Lung (tissue), 12 donors: ENCODE data around the gene PRPF19. TPM values are rescaled to one million over a fixed set of nuclear protein-coding genes. Genes with fewer than 3 reads are reported as not detected.
A peak's percentile ranks its signal among the peaks of the same experiment; 100 is the strongest.

Experiments used
- ATAC-seq: fragments of 200-7000 bp; cut with Tn5 transposase; one replicate; pipeline ENCODE4 v1.9.1; 2020; ENCODE audit warnings: moderate number of reproducible peaks; ENCODE audit not compliant: insufficient read depth, low FRiP score
- DNase-seq, 3 donors: peaks; one replicate each; pipeline ENCODE4 v3.0.0-alpha.2; 2013 to 2017
- H3K27ac ChIP-seq, 2 donors: one replicate each; pipeline ENCODE4 v1.5.1; 2013; ENCODE audit warnings: mild to moderate bottlenecking in 2 of 2, moderate library complexity in 2 of 2, control low read depth in 1 of 2, inconsistent platforms in 1 of 2, low read depth in 1 of 2, low read length in 1 of 2
- H3K27me3 ChIP-seq, 3 donors: one replicate each; pipeline ENCODE4 v1.5.1; 2013; ENCODE audit warnings: low read length in 2 of 3; ENCODE audit not compliant: control insufficient read depth in 3 of 3, insufficient read depth in 3 of 3
- H3K36me3 ChIP-seq, 4 donors: one replicate each; pipeline ENCODE4 v1.5.1; 2013; ENCODE audit warnings: low read length in 4 of 4, mild to moderate bottlenecking in 1 of 4, moderate library complexity in 1 of 4; ENCODE audit not compliant: control insufficient read depth in 4 of 4, insufficient read depth in 4 of 4
- H3K4me1 ChIP-seq, 5 donors: one replicate each; pipeline ENCODE4 v1.5.1; 2013; ENCODE audit warnings: low read length in 5 of 5, mild to moderate bottlenecking in 2 of 5, moderate library complexity in 1 of 5; ENCODE audit not compliant: control insufficient read depth in 5 of 5, insufficient read depth in 5 of 5
- H3K4me3 ChIP-seq: one replicate; pipeline ENCODE4 v1.5.1; 2013; ENCODE audit warnings: mild to moderate bottlenecking, control low read depth, moderate library complexity
- H3K9ac ChIP-seq, 2 donors: one replicate each; pipeline ENCODE4 v1.5.1; 2013; ENCODE audit warnings: low read length in 2 of 2, control low read depth in 1 of 2; ENCODE audit not compliant: insufficient read depth in 1 of 2
- H3K9me3 ChIP-seq, 4 donors: one replicate each; pipeline ENCODE4 v1.5.1; 2013; ENCODE audit warnings: low read length in 3 of 4, mild to moderate bottlenecking in 1 of 4, moderate library complexity in 1 of 4; ENCODE audit not compliant: control insufficient read depth in 4 of 4, insufficient read depth in 3 of 4
- CTCF ChIP-seq: IDR thresholded peaks from 2 replicates; pipeline ENCODE4 v1.5.1; 2012; ENCODE audit warnings: mild to moderate bottlenecking; ENCODE audit errors: control extremely low read depth, extremely low read depth
- WGBS, 2 donors: extraction: QIAGEN DNeasy Blood & Tissue Kit; methylation state at CpG; one replicate each; pipeline ENCODE4 v1.1.7; 2013; 5-methylcytosine and 5-hydroxymethylcytosine counted together
- polyA plus RNA-seq, 2 donors: library from polyadenylated mRNA; stranded (reverse); fragments of 200-250 nt; gene quantifications; one replicate each; pipeline ENCODE4 v1.2.1, GENCODE V29; 2013
- total RNA-seq, 2 donors: library from RNA; depleted of rRNA in 1 of 2; stranded (reverse); fragments of >200 nt in 1 of 2; gene quantifications; one replicate each; pipeline ENCODE4 v1.2.1, GENCODE V29; 2014 to 2021
- donor health status: control.
- donor health status: control.
- donor health status: Bipolar disorder and iron deficiency.
- donor health status: healthy.
- donor health status: DM: yes; HTN: yes; CAD: no.

Gene PRPF19
- total and polyA plus RNA-seq, 4 donors = 49.0 to 79.0 (median 65.2) TPM

GRCh38 chr11:60924906-60925853, 18.8 kb upstream of the PRPF19 start:
- no peak overlapping the region for H3K9ac ChIP-seq
- no peak overlapping the region for H3K27ac ChIP-seq
- H3K4me1 ChIP-seq = peaks cover 0 to 16% (median 0%) of the 10 kb centered on the region in 5 donors
- H3K27me3 ChIP-seq = no peaks in the 10 kb centered on the region
- no peak for ATAC-seq
- peaks cover 9 to 28% (median 15%) of the 10 kb centered on the region in 4 donors for H3K36me3 ChIP-seq
- peak overlapping the region; percentile 51 for H3K4me3 ChIP-seq
- no peak for TF ChIP-seq CTCF
- peaks cover 0 to 3% (median 0%) of the 10 kb centered on the region in 4 donors for H3K9me3 ChIP-seq
- 5 to 6% methylated on average over 31 to 35 of the region's 35 CpGs for WGBS, 2 donors
- peak in 2 of 3 donors; percentile 21 to 24 for DNase-seq

GRCh38 chr11:60924110-60924905, 17.9 kb upstream of the PRPF19 start, which contains the start of gene TMEM132A:
Gene TMEM132A, plus strand, starts transcription at chr11:60924460. Its CDS starts 174 bp downstream, at chr11:60924634.
- peaks cover 9 to 30% (median 16%) of the 10 kb centered on the region in 4 donors for H3K36me3 ChIP-seq
- peaks cover 0 to 3% (median 0%) of the 10 kb centered on the region in 4 donors for H3K9me3 ChIP-seq
- DNase-seq = peak; percentile 77 to 83 (median 82)
- peak within 1 kb of the TSS; percentile 51 for H3K4me3 ChIP-seq
- ATAC-seq = peak; percentile 90
- no peak for TF ChIP-seq CTCF
- no peak within 1 kb of the TSS for H3K27ac ChIP-seq
- 1% methylated on average over 43 to 69 of the region's 69 CpGs for WGBS, 2 donors
- no peak within 1 kb of the TSS for H3K9ac ChIP-seq
- peaks cover 0 to 16% (median 0%) of the 10 kb centered on the region in 5 donors for H3K4me1 ChIP-seq
- no peaks in the 10 kb centered on the region for H3K27me3 ChIP-seq

- no peak for ATAC-seq
- peaks cover 0 to 16% (median 2%) of the 10 kb centered on the region in 5 donors for H3K4me1 ChIP-seq
Measured at GRCh38 chr11:60923800-60924109, 17.4 kb upstream of the PRPF19 start.

More at GRCh38 chr11:60923800-60924109, 17.4 kb upstream of the PRPF19 start:
- peaks cover 9 to 30% (median 16%) of the 10 kb centered on the region in 4 donors for H3K36me3 ChIP-seq
- 54 to 61% methylated on average over 4 to 6 of the region's 6 CpGs for WGBS, 2 donors
- H3K4me3 ChIP-seq = no peak overlapping the region
- H3K9ac ChIP-seq = no peak overlapping the region
- no peak overlapping the region for H3K27ac ChIP-seq
- no peak for DNase-seq
- peaks cover 0 to 3% (median 0%) of the 10 kb centered on the region in 4 donors for H3K9me3 ChIP-seq
- no peak for TF ChIP-seq CTCF
- no peaks in the 10 kb centered on the region for H3K27me3 ChIP-seq
